NCI-H446 (cell line): Measurements from ENCODE around the gene VWDE.
A peak's percentile ranks its signal among the peaks of the same experiment; 100 is the strongest.
"Not testable (repeated sequence)": the region's sequence is repeated elsewhere in the genome, so short reads cannot be mapped to it uniquely, and the experiment has no call there.

Source experiments
- DNase-seq, 2 experiments: peaks; one replicate each; lab custom pipeline; 2025; lab: John Stamatoyannopoulos, UW

The VWDE gene

GRCh38 chr7:12401538-12402364 lies 1.9 kb downstream of the VWDE start:
- no peak for DNase-seq

GRCh38 chr7:12398186-12398585 lies 5.5 kb downstream of the VWDE start:
- DNase-seq = no peak

- no peak for DNase-seq
Measured at GRCh38 chr7:12397671-12398070, 6.0 kb downstream of the VWDE start.

GRCh38 chr7:12396670-12397069 lies 7.0 kb downstream of the VWDE start:
- DNase-seq = not testable (repeated sequence)

GRCh38 chr7:12391922-12392615 lies 11.6 kb downstream of the VWDE start:
- DNase-seq = no peak

- peak; percentile 48 to 83 for DNase-seq
Measured at GRCh38 chr7:12389089-12389700, 14.5 kb downstream of the VWDE start.

- DNase-seq = peak in 1 of 2 experiments; percentile 33
Measured at GRCh38 chr7:12386313-12386740, 17.3 kb downstream of the VWDE start.

GRCh38 chr7:12385364-12385786 lies 18.3 kb downstream of the VWDE start:
- no peak for DNase-seq

GRCh38 chr7:12383377-12383776 lies 20.3 kb downstream of the VWDE start:
- DNase-seq = no peak

- no peak for DNase-seq
Measured at GRCh38 chr7:12378389-12378788, 25.3 kb downstream of the VWDE start.

- no peak for DNase-seq
Measured at GRCh38 chr7:12377406-12377805, 26.3 kb downstream of the VWDE start.

GRCh38 chr7:12373580-12374263 lies 29.9 kb downstream of the VWDE start:
- DNase-seq = no peak

GRCh38 chr7:12370249-12370648 lies 33.4 kb downstream of the VWDE start:
- peak; percentile 67 to 76 for DNase-seq

- DNase-seq = peak; percentile 48 to 59
Measured at GRCh38 chr7:12369756-12370155, 33.9 kb downstream of the VWDE start.

GRCh38 chr7:12369072-12369471 lies 34.6 kb downstream of the VWDE start:
- no peak for DNase-seq

- DNase-seq = no peak
Measured at GRCh38 chr7:12360948-12361347, 42.7 kb downstream of the VWDE start.

GRCh38 chr7:12358694-12359093 lies 45.0 kb downstream of the VWDE start:
- no peak for DNase-seq

- no peak for DNase-seq
Measured at GRCh38 chr7:12357508-12357907, 46.2 kb downstream of the VWDE start.

GRCh38 chr7:12351843-12352242 lies 51.8 kb downstream of the VWDE start:
- DNase-seq = no peak

- no peak for DNase-seq
Measured at GRCh38 chr7:12350971-12351370, 52.7 kb downstream of the VWDE start.

- no peak for DNase-seq
Measured at GRCh38 chr7:12337095-12337494, 66.6 kb downstream of the VWDE start.
